GM19193 (cell line): ENCODE measurements around the gene DNAJB7.

ENCODE experiments used
- POLR2A ChIP-seq: IDR thresholded peaks from 4 replicates; pipeline ENCODE4 v1.6.1; 2011; ENCODE audit not compliant: insufficient read depth, insufficient read length; ENCODE audit errors: extremely low read depth

DNAJB7 gene

DNA sequence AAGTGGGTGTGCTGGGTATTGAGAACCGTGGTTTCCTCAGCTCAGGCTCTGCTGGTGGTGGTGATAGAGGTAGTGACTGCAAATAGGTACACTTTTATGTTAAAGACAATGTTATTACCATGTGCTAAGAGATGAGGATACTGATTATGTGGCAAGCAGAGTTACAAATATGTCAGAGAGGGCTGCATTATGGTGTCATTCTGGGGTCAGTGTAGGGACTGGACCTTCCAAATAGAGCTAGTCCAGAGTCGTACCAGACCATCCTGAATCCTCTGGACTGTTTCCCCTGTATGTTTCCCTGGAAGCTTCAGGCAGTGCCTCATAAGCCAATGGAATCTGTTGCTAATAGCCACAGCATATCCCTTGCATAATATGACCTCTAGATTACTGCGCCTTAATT lies at the start of gene DNAJB7:
Gene DNAJB7 (minus strand): TSS at position 101 of the 400 bp plus-strand sequence. CDS start 119 bp downstream, outside the sequence.
- TF ChIP-seq POLR2A: no peak

DNA sequence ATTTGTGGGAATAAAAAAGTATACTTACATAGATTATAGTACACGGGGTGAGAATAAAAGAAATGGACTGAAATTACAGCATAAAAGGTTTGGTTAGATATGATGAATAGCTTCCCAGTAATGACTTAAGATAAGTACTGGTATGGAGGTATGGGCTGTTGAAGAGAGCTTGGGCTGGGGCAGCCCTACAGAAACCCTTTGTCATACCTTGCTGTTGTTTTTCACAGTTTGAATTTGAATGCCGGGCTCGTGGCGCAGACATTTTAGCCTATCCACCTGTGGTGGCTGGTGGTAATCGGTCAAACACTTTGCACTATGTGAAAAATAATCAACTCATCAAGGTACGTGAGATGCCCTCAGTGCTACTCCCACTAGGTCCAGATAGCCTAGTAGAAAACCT lies 47.0 kb upstream of the DNAJB7 start:
- TF ChIP-seq POLR2A: no peak

DNA sequence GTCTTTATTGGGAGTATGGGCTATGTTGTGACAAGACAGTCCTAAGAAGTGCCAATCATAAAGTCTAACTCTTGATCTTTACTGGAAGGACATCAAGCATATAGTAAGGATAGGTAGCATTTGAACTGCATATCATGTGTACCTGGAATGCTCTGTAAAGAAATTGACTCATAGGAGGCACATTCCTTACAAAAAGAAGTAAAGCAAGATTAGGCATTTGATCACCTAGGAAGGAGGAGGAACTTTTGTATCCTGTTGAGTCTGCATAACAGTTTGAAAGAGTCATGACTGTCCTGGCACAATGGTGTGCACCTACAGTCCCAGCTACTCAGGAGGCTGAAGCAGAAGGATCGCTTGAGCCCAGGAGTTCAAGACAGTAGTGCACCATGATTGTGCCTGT lies 42.2 kb upstream of the DNAJB7 start:
- TF ChIP-seq POLR2A: no peak

DNA sequence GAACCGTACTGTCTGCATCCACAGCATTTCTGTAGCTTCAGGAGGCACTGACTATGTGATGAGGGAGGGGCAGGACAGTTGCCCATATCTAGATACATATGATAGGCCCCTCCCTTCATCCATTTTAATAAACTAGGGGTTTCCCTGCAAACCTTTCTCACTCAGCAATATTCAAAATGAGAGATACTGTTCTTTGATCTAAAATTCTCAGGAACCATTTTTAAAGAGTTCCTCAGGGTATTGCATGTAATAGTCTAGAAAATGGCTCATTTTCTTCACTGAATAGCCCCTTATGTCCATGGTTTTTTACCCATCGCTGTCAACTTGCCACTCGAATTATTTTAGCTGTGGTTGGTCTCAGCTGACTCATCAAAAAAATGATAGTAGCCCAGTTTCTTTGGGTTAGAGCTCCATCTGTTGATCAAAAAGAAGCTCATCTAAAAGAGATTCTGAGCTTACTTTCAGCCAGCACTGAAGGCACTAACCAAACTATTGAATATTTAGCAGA lies 37.0 kb upstream of the DNAJB7 start:
- TF ChIP-seq POLR2A: no peak

DNA sequence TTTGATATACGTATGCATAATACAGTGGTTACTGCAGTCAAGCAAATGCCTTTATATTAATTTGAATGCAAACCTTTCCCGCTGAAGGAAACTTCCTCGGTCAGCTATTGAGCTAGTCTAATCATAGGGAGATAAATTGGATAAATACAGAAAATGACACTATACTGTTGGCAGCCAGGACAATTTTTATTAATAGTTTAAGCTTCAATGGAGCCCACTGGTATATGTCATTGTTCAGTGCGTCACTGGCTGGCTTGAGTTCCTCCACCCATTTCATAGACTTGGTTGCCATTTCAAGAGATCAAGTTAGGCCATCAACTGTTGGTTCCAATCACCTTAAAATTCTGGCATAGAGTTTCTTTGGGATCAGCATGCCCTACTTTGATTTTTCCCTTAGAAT lies 32.5 kb upstream of the DNAJB7 start:
- no peak for TF ChIP-seq POLR2A

DNA sequence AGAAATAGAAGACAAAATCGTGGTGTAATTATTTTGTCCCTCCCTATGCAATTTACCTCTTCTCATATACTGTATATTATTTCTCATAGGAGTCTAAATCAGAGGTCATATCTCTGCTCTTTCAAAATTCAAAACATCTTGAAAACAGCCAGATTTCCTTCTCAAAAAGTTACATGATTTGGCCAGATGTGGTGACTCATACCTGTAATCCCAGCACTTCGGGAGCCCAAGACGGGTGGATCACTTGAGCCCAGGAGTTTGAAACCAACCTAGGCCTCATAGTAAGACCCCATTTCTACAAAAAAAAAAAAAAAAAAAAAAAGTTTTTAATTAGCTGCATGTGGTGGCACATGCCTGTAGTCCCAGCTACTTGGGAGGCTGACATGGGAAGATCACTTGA lies 29.0 kb upstream of the DNAJB7 start:
- TF ChIP-seq POLR2A: no peak

DNA sequence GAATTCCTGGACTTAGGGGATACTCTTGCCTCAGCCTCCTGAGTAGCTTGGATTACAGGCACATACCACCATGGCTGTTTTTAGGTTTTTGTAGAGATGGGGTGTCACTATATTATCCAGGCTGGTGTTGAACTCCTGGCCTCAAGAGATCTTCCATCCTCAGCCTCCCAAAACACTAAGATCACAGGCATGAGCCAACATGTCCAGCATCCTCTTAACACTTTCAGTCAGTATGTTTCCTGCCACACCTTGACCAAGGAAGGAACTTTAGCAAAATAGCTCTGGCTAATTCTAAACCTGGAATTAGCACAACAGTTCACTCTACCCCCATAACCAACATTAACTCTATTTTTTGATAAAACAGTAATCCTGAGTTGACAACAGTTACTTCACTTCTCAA lies 27.2 kb upstream of the DNAJB7 start:
- no peak for TF ChIP-seq POLR2A

DNA sequence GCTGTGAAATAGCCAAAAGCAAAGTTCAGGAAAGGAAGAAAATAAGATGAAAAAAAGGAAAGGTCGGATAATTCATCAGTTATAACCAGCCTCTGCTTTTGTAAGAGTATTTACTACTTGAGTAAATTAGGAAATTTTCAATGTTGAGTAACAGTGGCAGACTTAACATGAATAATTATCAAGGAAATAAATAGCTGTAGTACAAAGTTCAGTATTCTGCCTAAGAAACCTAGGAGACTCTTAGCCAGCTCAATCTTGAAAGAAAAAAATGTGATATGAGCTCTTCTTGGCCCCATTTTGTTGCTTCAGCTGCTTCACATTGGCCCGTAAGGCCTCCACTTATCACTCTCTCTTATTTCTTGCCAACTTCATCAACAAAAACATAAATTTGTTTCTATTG lies 17.0 kb upstream of the DNAJB7 start:
- TF ChIP-seq POLR2A: no peak

DNA sequence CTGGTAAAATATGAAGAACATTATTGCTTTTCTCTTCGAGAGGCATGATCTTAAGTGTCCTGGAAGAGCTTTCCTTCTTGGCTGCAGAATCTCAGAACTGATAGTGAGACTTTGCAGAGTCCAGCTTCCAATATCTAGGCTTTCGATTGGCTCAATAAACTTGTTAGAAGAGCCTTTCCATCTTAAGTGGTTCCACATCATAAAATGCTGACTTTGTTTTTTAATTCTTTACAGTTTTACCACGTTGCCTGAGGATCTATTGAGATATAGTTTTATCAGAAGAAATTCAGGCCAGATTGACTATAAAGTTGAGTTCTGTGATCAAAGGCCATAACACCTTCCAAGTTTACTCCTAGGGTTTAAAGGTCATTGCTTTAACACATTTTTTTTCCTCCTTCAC lies 15.6 kb upstream of the DNAJB7 start:
- no peak for TF ChIP-seq POLR2A

DNA sequence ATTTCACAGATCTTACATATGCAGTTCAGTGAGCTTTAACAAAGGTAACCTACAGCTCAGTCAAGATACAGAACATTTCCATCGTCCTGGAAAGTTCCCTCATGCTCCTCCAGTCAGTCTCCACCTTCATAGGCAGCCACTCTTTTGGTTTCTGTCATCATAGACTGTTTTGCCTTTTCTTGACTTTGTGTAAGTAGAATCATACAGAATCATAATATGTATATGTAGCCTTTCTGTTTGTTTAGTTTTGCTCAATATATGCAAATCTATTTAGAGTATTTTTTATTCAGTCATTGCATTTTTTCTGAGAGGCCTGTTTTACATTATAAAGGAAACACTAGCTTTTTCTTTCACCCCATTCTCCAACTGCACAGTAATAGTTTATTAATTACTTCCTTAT lies 15.0 kb upstream of the DNAJB7 start:
- no peak for TF ChIP-seq POLR2A

DNA sequence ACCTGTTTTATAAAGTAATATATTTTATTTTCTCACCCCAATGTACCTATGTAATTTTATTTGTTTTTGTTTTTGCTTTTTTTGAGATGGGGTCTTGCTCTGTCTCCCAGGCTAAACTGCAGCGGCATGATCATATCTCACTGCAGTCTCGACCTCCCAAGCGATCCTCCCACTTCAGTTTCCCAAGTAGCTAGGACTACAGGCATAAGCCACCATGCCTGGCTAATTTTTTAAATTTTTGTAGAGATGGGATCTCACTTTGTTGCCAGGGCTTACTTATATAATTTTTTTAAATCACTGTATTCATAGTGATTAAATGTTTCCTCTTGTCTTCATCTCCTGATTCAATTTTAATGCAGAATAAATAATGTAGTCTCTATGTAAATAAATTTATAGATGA lies 13.2 kb upstream of the DNAJB7 start:
- no peak for TF ChIP-seq POLR2A

DNA sequence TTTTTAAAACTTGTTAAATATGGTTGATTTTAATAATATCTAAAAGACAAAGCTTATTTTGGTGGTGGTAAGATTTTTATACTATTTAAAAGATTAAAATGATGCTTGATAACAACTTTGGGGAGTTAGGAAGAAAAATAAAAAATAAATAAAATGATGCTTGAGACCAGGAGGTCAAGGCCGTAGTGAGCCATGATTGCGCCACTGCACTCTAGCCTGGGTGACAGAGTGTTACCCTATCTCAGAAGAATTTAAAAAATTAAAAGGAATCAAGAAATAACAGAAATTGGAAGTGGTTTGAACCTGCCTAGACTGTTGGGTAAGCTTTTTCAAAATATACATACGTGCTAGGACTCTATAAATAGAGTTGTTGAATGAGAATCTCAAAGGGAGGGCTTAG lies 12.1 kb upstream of the DNAJB7 start:
- no peak for TF ChIP-seq POLR2A

DNA sequence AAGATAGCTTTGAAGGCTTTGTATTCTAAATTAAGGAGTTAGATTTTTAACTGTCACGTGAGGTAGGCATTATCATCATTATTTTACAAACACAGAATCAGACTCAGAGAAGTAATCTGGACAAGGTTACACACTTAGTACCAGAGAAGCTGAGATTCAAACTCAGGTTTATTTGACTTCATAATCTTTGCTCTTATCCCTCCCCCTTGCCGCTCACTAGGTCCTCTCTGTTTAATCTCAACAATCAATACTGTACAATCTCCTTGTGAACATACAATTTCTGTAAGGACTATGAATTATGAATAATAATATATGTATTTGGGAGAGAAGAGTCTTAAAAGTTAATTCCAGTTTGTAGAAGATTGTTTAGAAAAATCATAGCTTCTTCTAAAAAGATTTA lies 5.2 kb upstream of the DNAJB7 start:
- no peak for TF ChIP-seq POLR2A

DNA sequence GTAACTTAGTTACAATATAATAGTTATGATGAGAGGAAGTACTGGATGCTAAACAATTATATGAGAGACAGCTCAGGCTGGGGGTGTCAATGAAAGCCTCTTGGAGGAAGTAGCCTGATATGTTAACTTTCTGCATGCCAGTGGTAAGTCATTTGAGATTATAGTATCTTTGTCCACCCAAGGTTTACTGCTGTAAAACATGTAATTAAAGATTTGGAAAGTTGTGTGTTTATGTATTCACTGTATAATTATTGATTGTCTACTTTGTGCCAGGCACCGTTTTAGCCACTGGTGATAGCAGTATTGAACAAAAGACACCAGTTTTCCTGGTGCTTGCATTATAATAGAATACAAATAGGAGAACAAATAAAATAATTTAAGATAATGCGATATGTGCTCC lies 624 bp upstream of the DNAJB7 start:
- no peak for TF ChIP-seq POLR2A

DNA sequence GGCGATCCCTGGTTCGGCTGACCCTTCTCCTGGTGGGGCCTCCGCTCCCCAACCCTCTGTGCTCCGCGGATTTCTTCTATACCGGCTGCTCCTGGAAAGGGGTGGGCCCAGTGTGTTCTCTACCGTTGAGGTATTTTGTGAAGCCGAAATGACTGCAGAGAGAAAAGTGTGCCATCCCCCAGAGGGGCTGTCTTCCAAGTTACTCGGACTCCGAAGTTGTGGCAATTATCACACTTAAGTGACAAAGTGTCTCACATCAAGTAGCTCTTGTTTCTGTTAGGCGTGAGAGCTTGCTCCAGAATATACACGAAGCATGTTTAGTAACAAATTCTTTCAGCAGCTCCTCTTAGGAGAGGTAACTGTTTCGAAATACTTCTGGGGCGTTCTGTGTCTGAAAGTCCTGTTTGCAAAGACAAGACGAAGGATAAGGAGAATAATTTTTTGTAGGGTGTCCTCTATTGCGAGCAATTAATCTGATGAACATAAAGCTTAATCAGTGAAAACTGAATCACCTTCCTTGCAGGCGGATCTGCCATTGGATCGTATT lies 4.5 kb downstream of the DNAJB7 start:
- no peak for TF ChIP-seq POLR2A

DNA sequence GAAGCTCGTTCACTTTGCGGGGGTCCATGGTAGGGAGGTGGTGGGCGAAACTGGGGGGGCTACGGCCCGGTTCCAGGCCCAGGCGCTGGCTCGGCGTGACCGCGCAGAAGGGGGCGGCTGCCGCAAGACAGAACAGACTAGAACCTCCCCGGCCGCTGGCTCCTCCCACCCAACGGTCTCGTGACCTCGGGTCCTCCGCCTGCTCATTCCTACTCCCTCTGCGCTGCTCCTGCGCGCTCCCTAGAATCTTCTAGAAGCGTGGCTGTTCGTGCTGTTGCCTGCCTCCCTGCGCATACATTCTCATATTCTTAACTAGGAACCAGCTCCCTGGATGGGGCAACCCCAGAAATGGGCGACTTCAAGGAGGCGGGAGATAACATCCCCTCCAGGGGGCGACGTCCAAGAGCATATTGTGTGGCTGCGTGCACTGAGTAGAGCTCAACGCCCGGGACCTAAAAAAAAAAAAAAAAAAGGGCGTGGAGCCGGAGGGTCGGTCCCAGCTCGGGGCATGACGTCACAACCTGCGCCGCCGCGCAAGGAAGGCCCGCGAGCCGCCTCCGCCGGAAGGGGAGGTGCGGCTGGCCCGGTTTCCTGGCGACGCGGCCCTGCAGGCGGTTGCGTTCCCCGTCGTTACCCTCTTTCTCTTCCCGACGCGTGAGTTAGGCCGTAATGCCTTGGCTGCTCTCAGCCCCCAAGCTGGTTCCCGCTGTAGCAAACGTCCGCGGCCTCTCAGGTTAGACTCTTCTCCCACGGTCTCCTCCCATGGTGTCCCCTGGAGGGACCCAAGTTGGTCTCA lies 5.2 kb downstream of the DNAJB7 start, which contains the start of the genes ST13 and XPNPEP3:
Gene ST13 (minus strand): TSS at position 127 of the 796 bp plus-strand sequence. CDS start 99 bp downstream, at position 28.
Gene XPNPEP3 (plus strand): TSS at position 636 of the 796 bp plus-strand sequence. CDS start 34 bp downstream, at position 670.
- peak; percentile 52 for TF ChIP-seq POLR2A
